Tibial nerve (tissue), 4 donors: ENCODE measurements around the gene KNG1. TPM values are rescaled to one million over a fixed set of nuclear protein-coding genes. Genes with fewer than 3 reads are reported as not detected.

ENCODE experiments used
- DNase-seq, 2 donors: peaks; one replicate each; pipeline ENCODE4 v3.0.0-alpha.2; 2019; ENCODE audit warnings: low spot score in 2 of 2
- H3K27ac ChIP-seq, 4 donors: fragments of 200-600 bp; sonication (generic) in 3 of 4; one replicate each; pipeline ENCODE4 v1.5.1; 2017 to 2019; ENCODE audit warnings: mild to moderate bottlenecking in 1 of 4
- H3K27me3 ChIP-seq, 2 donors: fragments of 200-600 bp; sonication (generic) in 1 of 2; one replicate each; pipeline versions ENCODE4 v1.5.1 to v1.6.0; 2017 to 2019
- H3K36me3 ChIP-seq, 3 donors: fragments of 200-600 bp; sonication (generic); one replicate each; pipeline ENCODE4 v1.5.1; 2018 to 2019
- H3K4me1 ChIP-seq, 4 donors: fragments of 200-600 bp; sonication (generic) in 3 of 4; one replicate each; pipeline ENCODE4 v1.5.1; 2017 to 2019
- H3K4me3 ChIP-seq, 4 donors: fragments of 200-600 bp; sonication (generic) in 3 of 4; one replicate each; pipeline ENCODE4 v1.5.1; 2017 to 2019; ENCODE audit warnings: mild to moderate bottlenecking in 1 of 4, moderate library complexity in 1 of 4
- H3K9me3 ChIP-seq, 4 donors: fragments of 200-600 bp; sonication (generic) in 3 of 4; one replicate each; pipeline ENCODE4 v1.5.1; 2017 to 2019
- CTCF ChIP-seq, 5 experiments: fragments of 200-600 bp in 3 of 5; fragments of 450-650 bp in 2 of 5; sonication (generic) in 3 of 5; IDR thresholded peaks; one replicate each; pipeline ENCODE4 v1.5.1; 2016 to 2019; ENCODE audit warnings: antibody characterized with exemption in 5 of 5, mild to moderate bottlenecking in 3 of 5, moderate library complexity in 2 of 5
- EP300 ChIP-seq, 2 donors: sonication (generic); formaldehyde crosslinking; IDR thresholded peaks; one replicate each; pipeline ENCODE4 v1.6.1; 2017; ENCODE audit warnings: antibody characterized with exemption in 2 of 2, mild to moderate bottlenecking in 1 of 2
- POLR2A ChIP-seq, 2 donors: fragments of 450-650 bp; IDR thresholded peaks; one replicate each; pipeline ENCODE4 v1.6.1; 2017; ENCODE audit warnings: antibody characterized with exemption in 2 of 2, mild to moderate bottlenecking in 2 of 2, moderate library complexity in 2 of 2
- WGBS, 2 donors: methylation state at CpG; one replicate each; pipeline ENCODE4 v1.1.5; 2018; 5-methylcytosine and 5-hydroxymethylcytosine counted together
- total RNA-seq, 4 donors: library from RNA; depleted of rRNA; stranded (reverse); fragments of >200 nt; gene quantifications; one replicate each; pipeline ENCODE4 v1.1.0, GENCODE V29; 2016

KNG1 gene
- total RNA-seq, 4 donors from 2014 or later: not detected

- no peaks in the 10 kb centered on the region for H3K9me3 ChIP-seq
- H3K4me3 ChIP-seq: peak overlapping the region; percentile 28 to 55 (median 50)
- no peaks in the 10 kb centered on the region for H3K27me3 ChIP-seq
- TF ChIP-seq CTCF (IDR thresholded peaks at IDR 0.05): no peak
- no peak for TF ChIP-seq EP300 (IDR thresholded peaks at IDR 0.05)
- TF ChIP-seq POLR2A (IDR thresholded peaks at IDR 0.05): no peak
- WGBS, 2 donors: 8 to 18% methylated on average over 26 of the region's 26 CpGs
- peak overlapping the region in 2 of 4 donors; percentile 43 to 50 for H3K27ac ChIP-seq
- DNase-seq: no peak
- peaks cover 0 to 12% (median 2%) of the 10 kb centered on the region in 4 donors for H3K4me1 ChIP-seq
- no peaks in the 10 kb centered on the region for H3K36me3 ChIP-seq
Measured at GRCh38 chr3:186772281-186772694, 55.1 kb downstream of the KNG1 start.

GRCh38 chr3:186772701-186773417, 55.7 kb downstream of the KNG1 start:
- peaks cover 0 to 12% (median 2%) of the 10 kb centered on the region in 4 donors for H3K4me1 ChIP-seq
- H3K27me3 ChIP-seq: no peaks in the 10 kb centered on the region
- peak overlapping the region; percentile 28 to 55 (median 50) for H3K4me3 ChIP-seq
- no peaks in the 10 kb centered on the region for H3K36me3 ChIP-seq
- H3K27ac ChIP-seq: peak overlapping the region in 2 of 4 donors; percentile 43 to 50
- no peak for TF ChIP-seq POLR2A (IDR thresholded peaks at IDR 0.05)
- TF ChIP-seq EP300 (IDR thresholded peaks at IDR 0.05): no peak
- TF ChIP-seq CTCF (IDR thresholded peaks at IDR 0.05): no peak
- DNase-seq: peak; percentile 47 to 53
- 14 to 24% methylated on average over 13 to 28 of the region's 28 CpGs for WGBS, 2 donors
- H3K9me3 ChIP-seq: no peaks in the 10 kb centered on the region

GRCh38 chr3:186775999-186776398, 58.8 kb downstream of the KNG1 start:
- 49 to 59% methylated on average over 7 to 8 of the region's 8 CpGs for WGBS, 2 donors
- H3K27me3 ChIP-seq: no peaks in the 10 kb centered on the region
- no peak overlapping the region for H3K4me3 ChIP-seq
- H3K27ac ChIP-seq: no peak overlapping the region
- peaks cover 0 to 12% (median 2%) of the 10 kb centered on the region in 4 donors for H3K4me1 ChIP-seq
- TF ChIP-seq POLR2A (IDR thresholded peaks at IDR 0.05) (no peak), CTCF (IDR thresholded peaks at IDR 0.05) (no peak), EP300 (IDR thresholded peaks at IDR 0.05) (no peak)
- no peak for DNase-seq
- H3K36me3 ChIP-seq: no peaks in the 10 kb centered on the region
- H3K9me3 ChIP-seq: no peaks in the 10 kb centered on the region

GRCh38 chr3:186779204-186779603, 62.0 kb downstream of the KNG1 start:
- no peak for DNase-seq
- no peak overlapping the region for H3K4me3 ChIP-seq
- no peaks in the 10 kb centered on the region for H3K27me3 ChIP-seq
- TF ChIP-seq EP300 (IDR thresholded peaks at IDR 0.05): no peak
- no peak for TF ChIP-seq POLR2A (IDR thresholded peaks at IDR 0.05)
- TF ChIP-seq CTCF (IDR thresholded peaks at IDR 0.05): no peak
- no peaks in the 10 kb centered on the region for H3K36me3 ChIP-seq
- peaks cover 0 to 4% (median 0%) of the 10 kb centered on the region in 4 donors for H3K4me1 ChIP-seq
- 94 to 96% methylated on average over 5 of the region's 5 CpGs for WGBS, 2 donors
- H3K27ac ChIP-seq: no peak overlapping the region
- H3K9me3 ChIP-seq: no peaks in the 10 kb centered on the region

- Histone ChIP-seq H3K9me3 (no peaks in the 10 kb centered on the region), H3K4me3 (peak overlapping the region; percentile 66 to 98 (median 92)), H3K4me1 (peaks cover 5 to 34% (median 28%) of the 10 kb centered on the region in 4 donors), H3K36me3 (peaks cover 8 to 30% (median 27%) of the 10 kb centered on the region in 3 donors), H3K27ac (peak overlapping the region; percentile 98 to 100 (median 98)), H3K27me3 (no peaks in the 10 kb centered on the region)
- WGBS, 2 donors: 3 to 5% methylated on average over 21 of the region's 21 CpGs
- DNase-seq: no peak
- no peak for TF ChIP-seq POLR2A (IDR thresholded peaks at IDR 0.05)
- no peak for TF ChIP-seq CTCF (IDR thresholded peaks at IDR 0.05)
- no peak for TF ChIP-seq EP300 (IDR thresholded peaks at IDR 0.05)
Measured at GRCh38 chr3:186782542-186783057, 65.4 kb downstream of the KNG1 start.
